HFF-Myc (cell line): ENCODE measurements around the gene YAE1.
"Not testable (repeated sequence)": the region's sequence is repeated elsewhere in the genome, so short reads cannot be mapped to it uniquely, and the experiment has no call there.

Source experiments
- DNase-seq: peaks from one replicate; pipeline ENCODE4 v3.0.0-alpha.2; 2011; ENCODE audit warnings: low read depth; ENCODE audit errors: extremely low read depth
- H3K4me3 ChIP-seq: replicated peaks from 2 replicates; pipeline ENCODE4 v1.5.1; 2011; ENCODE audit warnings: low read depth, mild to moderate bottlenecking, control low read depth, low read length
- TF ChIP-seq, protein P1 (sequence below): IDR thresholded peaks from 2 replicates; pipeline ENCODE4 v1.5.1; 2012; ENCODE audit warnings: mild to moderate bottlenecking, low read depth, low read length, control low read depth; ENCODE audit errors: missing control alignments

The YAE1 gene

DNA sequence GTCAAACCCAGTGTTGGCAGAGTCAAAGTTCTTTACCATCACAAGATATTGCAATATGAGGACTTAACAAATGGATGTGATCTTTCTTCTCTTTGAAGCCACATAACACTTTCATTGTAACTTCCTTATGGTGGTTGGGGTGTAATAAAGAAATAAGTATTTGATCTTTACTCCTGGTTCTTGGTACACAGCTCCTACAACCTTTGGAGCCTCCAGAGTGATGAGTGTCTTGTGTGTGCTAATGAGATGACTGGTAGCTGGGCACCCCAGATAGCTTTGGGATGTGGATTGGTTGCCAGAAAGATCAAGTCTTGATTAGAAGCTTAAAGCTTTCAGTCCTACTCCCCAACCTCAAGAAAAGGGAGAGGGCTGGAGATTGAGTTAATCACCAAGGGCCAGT is 31.1 kb upstream of the YAE1 start:
- DNase-seq: no peak
- TF ChIP-seq, protein P1, sequence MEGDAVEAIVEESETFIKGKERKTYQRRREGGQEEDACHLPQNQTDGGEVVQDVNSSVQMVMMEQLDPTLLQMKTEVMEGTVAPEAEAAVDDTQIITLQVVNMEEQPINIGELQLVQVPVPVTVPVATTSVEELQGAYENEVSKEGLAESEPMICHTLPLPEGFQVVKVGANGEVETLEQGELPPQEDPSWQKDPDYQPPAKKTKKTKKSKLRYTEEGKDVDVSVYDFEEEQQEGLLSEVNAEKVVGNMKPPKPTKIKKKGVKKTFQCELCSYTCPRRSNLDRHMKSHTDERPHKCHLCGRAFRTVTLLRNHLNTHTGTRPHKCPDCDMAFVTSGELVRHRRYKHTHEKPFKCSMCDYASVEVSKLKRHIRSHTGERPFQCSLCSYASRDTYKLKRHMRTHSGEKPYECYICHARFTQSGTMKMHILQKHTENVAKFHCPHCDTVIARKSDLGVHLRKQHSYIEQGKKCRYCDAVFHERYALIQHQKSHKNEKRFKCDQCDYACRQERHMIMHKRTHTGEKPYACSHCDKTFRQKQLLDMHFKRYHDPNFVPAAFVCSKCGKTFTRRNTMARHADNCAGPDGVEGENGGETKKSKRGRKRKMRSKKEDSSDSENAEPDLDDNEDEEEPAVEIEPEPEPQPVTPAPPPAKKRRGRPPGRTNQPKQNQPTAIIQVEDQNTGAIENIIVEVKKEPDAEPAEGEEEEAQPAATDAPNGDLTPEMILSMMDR: no peak
- H3K4me3 ChIP-seq: no peak overlapping the region

DNA sequence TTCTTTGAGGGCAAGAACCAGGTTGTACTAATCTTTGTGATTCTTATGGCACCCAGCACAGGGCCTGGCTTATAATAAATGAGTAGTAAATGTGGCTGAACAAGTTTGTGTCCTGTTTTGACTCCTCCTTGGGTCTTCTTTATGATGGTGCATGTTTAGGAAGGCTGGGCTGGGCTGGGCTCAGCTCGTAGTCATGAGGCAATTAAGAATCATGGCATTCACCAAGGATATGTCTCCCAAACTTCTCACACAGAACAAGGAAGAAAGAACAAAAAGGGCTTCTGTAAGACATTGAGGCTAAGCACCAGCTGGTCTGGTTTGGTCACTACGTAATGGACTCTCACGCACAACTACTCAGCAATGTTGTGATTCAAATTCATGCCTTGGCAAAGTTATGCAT is 30.5 kb upstream of the YAE1 start:
- TF ChIP-seq, protein P1: no peak
- DNase-seq: no peak
- H3K4me3 ChIP-seq: no peak overlapping the region

DNA sequence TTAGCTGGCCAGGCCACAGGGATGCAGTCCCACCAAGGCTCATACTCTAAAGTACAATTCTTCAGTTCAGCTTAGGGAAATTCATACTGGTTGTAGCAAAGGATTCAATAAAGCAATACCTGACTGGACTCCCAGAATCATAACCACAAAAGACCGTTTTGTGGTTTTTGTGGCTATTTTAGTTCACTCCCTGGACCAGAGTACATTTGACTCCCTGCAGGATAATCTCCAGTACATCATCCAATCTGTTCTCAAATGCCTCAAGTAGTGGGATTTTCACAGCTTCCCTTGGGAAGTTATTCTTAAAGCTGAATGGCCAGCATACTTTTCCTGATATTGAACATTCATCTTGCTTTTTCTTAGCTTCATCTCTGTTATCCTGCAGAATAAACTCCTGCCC is 29.3 kb upstream of the YAE1 start:
- no peak overlapping the region for H3K4me3 ChIP-seq
- no peak for DNase-seq
- TF ChIP-seq, protein P1: no peak

DNA sequence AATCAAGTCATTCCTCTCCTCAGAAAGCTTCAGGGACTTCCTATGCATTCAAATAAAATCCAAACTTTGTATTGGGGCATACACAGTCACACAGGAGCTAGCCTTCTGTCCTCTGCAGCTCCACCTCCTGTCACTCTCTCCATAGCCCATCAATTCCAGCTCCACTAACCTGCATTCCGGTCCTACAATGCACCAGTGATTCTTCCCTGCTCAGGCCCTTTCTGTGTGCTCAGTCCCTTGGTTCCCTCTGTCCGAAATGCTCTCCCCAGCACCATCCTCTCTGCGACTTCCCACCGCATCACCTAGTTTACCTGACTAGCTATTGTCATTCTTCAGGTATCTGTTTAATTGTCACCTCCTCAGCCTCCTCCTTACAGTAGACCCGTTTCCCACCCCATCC is 26.4 kb upstream of the YAE1 start:
- no peak for DNase-seq
- TF ChIP-seq, protein P1: no peak
- H3K4me3 ChIP-seq: no peak overlapping the region

DNA sequence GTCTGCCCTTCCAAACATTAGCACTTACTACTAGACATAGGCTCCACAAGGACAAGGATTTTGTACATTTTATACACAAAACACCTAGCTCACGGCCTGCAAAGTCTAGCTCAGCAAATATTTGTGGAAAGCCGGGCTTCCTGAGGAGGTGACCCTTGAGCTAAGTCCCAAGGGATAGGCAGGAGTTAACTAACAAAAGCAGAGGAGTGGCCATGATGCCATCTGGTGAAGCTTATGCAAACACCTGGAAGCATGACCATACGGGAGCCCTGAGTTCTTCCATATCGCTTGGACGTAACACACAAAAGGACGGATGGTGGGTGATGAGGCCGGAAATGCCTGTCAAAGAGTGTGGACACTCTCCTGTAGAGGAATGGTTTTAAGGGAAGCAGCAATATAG is 25.9 kb upstream of the YAE1 start:
- no peak for DNase-seq
- TF ChIP-seq, protein P1: no peak

DNA sequence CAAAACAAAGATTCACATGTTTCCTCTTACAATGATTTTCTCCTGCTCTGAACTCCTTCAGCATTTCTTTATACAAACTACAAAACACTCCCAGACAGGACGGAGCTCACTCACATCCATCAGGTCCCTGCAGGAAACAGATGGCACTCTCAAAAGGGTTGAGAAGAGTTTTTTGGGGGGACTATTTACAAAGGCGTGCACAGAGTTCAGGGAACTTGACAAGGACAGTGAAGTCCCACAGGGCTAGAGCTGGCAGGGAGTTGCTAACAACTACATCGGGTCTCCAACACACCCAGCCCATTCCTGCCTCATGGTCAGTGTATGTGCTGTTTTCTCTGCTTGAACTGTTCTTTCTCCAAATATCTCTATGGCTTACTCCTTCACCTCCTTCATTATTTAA is 24.7 kb upstream of the YAE1 start:
- H3K4me3 ChIP-seq: no peak overlapping the region
- no peak for DNase-seq
- TF ChIP-seq, protein P1: no peak

More for the DNA sequence above, 25.9 kb upstream of the YAE1 start:
- no peak overlapping the region for H3K4me3 ChIP-seq

DNA sequence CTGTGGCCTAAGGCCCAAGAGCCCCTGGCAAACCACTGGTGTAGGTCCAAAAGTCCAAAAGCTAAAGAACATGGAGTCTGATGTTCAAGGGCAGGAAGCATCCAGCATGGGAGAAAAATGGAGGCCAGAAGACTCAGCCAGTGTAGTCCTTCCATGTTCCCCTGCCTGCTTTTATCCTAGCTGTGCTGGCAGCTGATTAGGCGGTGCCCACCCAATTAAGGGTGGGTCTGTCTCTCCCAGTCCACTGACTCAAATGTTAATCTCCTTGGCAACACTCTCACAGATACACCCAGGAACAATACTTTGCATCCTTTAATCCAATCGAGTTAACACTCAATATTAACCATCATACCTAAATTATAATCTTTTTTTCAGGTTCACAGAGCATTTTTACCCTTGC is 21.4 kb upstream of the YAE1 start:
- not testable (repeated sequence) for DNase-seq, H3K4me3 ChIP-seq
